Body of pancreas (tissue), 4 donors: ENCODE data around the gene AGMO. TPM values are rescaled to one million over a fixed set of nuclear protein-coding genes. Genes with fewer than 3 reads are reported as not detected.

ENCODE experiments used
- ATAC-seq: fragments of 150-250 bp; one replicate; pipeline ENCODE4 v1.9.1; 2016
- DNase-seq, 4 donors: peaks; one replicate each; pipeline ENCODE4 v3.0.0-alpha.2; 2019
- H3K27ac ChIP-seq, 4 donors: fragments of 200-600 bp; sonication (generic); 1 replicate in 3 of 4; 2 replicates in 1 of 4; pipeline versions ENCODE4 v1.5.1 to v1.6.1; 2016 to 2019; ENCODE audit warnings: mild to moderate bottlenecking in 1 of 4, mixed read lengths in 1 of 4, moderate library complexity in 1 of 4
- H3K27me3 ChIP-seq, 2 donors: fragments of 200-600 bp; sonication (generic); one replicate each; pipeline ENCODE4 v1.6.0; 2016; ENCODE audit warnings: mild to moderate bottlenecking in 1 of 2
- H3K36me3 ChIP-seq, 2 donors: fragments of 200-600 bp; sonication (generic); replicated peaks in 1 of 2; 2 replicates each; pipeline ENCODE4 v1.5.1; 2016; ENCODE audit warnings: low read depth in 2 of 2; ENCODE audit not compliant: insufficient read depth in 1 of 2
- H3K4me1 ChIP-seq: fragments of 200-600 bp; sonication (generic); one replicate; pipeline ENCODE4 v1.6.0; 2016
- H3K4me3 ChIP-seq, 2 donors: fragments of 200-600 bp; sonication (generic); 1 replicate in 1 of 2; 2 replicates in 1 of 2; pipeline ENCODE4 v1.5.1; 2016 to 2019
- H3K9me3 ChIP-seq, 3 donors: fragments of 200-600 bp; sonication (generic); 1 replicate in 2 of 3; 2 replicates in 1 of 3; pipeline ENCODE4 v1.5.1; 2016
- POLR2A ChIP-seq, 3 donors: fragments of 450-650 bp; IDR thresholded peaks; one replicate each; pipeline ENCODE4 v1.6.1; 2016; ENCODE audit warnings: antibody characterized with exemption in 3 of 3, mild to moderate bottlenecking in 2 of 3
- WGBS, 2 donors: methylation state at CpG; one replicate each; pipeline ENCODE4 v1.1.5; 2017; 5-methylcytosine and 5-hydroxymethylcytosine counted together
- intact Hi-C: fragments of 100-400 bp; cut with DNase I; formaldehyde crosslinking; loops from one replicate; pipeline ENCODE4 v1.15.1; 2023
- total RNA-seq, 2 donors: library from RNA; depleted of rRNA; stranded (reverse); fragments of >200 nt; gene quantifications; one replicate each; pipeline ENCODE4 v1.1.0, GENCODE V29; 2016
- TF ChIP-seq, protein P1 (sequence below), 7 experiments: fragments of 450-650 bp in 4 of 7; fragments of 200-600 bp in 3 of 7; sonication (generic) in 3 of 7; IDR thresholded peaks; one replicate each; pipeline ENCODE4 v1.5.1; 2016 to 2019; ENCODE audit warnings: antibody characterized with exemption in 7 of 7

The AGMO gene
- total RNA-seq, 2 donors from 2014 or later, result 0.52 TPM; not detected in 1

DNA sequence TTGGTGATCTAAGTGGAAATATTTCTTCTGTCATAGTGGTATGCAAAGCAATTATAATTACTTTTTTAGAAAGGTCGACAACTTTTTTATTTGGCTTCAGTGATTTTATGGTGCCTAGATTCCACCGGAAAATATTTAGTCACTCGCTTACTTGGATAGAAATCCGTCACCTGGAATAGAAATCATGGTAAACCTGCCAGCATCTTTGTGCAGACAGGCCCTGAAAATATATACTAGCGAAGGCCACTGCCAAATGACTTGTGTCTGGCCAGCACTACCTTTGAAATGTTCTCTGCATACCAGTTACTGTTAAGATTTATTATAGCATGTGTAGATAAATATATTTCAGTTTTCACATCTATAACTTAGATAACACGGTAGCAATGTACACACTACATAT is 226.4 kb downstream of the AGMO start:
- intact Hi-C loops, result no loop called here
- WGBS, 2 donors, result 82 to 85% methylated on average over 6 of the region's 6 CpGs
- TF ChIP-seq POLR2A (IDR thresholded peaks at IDR 0.05), result no peak
- TF ChIP-seq, protein P1, sequence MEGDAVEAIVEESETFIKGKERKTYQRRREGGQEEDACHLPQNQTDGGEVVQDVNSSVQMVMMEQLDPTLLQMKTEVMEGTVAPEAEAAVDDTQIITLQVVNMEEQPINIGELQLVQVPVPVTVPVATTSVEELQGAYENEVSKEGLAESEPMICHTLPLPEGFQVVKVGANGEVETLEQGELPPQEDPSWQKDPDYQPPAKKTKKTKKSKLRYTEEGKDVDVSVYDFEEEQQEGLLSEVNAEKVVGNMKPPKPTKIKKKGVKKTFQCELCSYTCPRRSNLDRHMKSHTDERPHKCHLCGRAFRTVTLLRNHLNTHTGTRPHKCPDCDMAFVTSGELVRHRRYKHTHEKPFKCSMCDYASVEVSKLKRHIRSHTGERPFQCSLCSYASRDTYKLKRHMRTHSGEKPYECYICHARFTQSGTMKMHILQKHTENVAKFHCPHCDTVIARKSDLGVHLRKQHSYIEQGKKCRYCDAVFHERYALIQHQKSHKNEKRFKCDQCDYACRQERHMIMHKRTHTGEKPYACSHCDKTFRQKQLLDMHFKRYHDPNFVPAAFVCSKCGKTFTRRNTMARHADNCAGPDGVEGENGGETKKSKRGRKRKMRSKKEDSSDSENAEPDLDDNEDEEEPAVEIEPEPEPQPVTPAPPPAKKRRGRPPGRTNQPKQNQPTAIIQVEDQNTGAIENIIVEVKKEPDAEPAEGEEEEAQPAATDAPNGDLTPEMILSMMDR (IDR thresholded peaks at IDR 0.05), result no peak
- Histone ChIP-seq H3K4me1 (no peaks in the 10 kb centered on the region), H3K9me3 (no peaks in the 10 kb centered on the region), H3K36me3 (no peaks in the 10 kb centered on the region), H3K4me3 (no peak overlapping the region), H3K27me3 (no peaks in the 10 kb centered on the region), H3K27ac (no peak overlapping the region)
- DNase-seq (no peak), ATAC-seq (no peak)

GRCh38 chr7:15334536-15335263 is 227.1 kb downstream of the AGMO start:
- H3K27ac ChIP-seq, result no peak overlapping the region
- no peaks in the 10 kb centered on the region for H3K27me3 ChIP-seq
- intact Hi-C loops, result no loop called here
- no peaks in the 10 kb centered on the region for H3K36me3 ChIP-seq
- no peaks in the 10 kb centered on the region for H3K9me3 ChIP-seq
- DNase-seq (no peak), ATAC-seq (no peak)
- H3K4me3 ChIP-seq, result no peak overlapping the region
- H3K4me1 ChIP-seq, result no peaks in the 10 kb centered on the region
- TF ChIP-seq, protein P1 (IDR thresholded peaks at IDR 0.05), result no peak
- TF ChIP-seq POLR2A (IDR thresholded peaks at IDR 0.05), result no peak
- 77 to 80% methylated on average over 6 of the region's 6 CpGs for WGBS, 2 donors

- Histone ChIP-seq H3K27me3 (no peaks in the 10 kb centered on the region), H3K4me1 (no peaks in the 10 kb centered on the region), H3K36me3 (no peaks in the 10 kb centered on the region), H3K9me3 (no peaks in the 10 kb centered on the region), H3K4me3 (no peak overlapping the region), H3K27ac (no peak overlapping the region)
- DNase-seq, result no peak
- intact Hi-C loops, result no loop called here
- no peak for TF ChIP-seq POLR2A (IDR thresholded peaks at IDR 0.05)
- TF ChIP-seq, protein P1 (IDR thresholded peaks at IDR 0.05), result no peak
- 75 to 88% methylated on average over 2 of the region's 2 CpGs for WGBS, 2 donors
- ATAC-seq, result no peak
Observed at GRCh38 chr7:15332956-15333355, 228.9 kb downstream of the AGMO start.

DNA sequence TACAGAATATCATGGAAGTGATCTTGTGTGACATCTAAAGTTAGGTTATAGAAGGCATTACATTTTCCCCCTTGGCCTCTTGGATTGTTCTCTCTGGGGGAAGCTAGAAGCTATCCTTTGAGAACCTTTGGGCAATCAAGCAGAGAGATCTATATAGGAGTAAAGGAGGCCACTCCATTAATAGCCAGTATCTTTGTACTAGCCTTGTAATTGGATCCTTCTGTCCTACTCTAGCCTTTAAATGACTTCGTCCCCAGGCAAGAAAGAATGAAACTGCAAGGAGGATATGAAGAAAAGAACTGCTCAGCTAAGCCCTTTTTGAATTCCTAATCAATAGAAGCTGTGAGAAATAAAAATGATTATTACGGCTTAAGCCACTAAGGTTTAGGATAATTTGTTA is 230.9 kb downstream of the AGMO start:
- Histone ChIP-seq H3K27ac (no peak overlapping the region), H3K4me1 (no peaks in the 10 kb centered on the region), H3K27me3 (no peaks in the 10 kb centered on the region), H3K36me3 (no peaks in the 10 kb centered on the region), H3K9me3 (no peaks in the 10 kb centered on the region), H3K4me3 (no peak overlapping the region)
- DNase-seq, result no peak
- no peak for ATAC-seq
- no peak for TF ChIP-seq POLR2A (IDR thresholded peaks at IDR 0.05)
- TF ChIP-seq, protein P1 (IDR thresholded peaks at IDR 0.05), result no peak
- intact Hi-C loops, result no loop called here
- 55 to 60% methylated on average over 2 of the region's 2 CpGs for WGBS, 2 donors

DNA sequence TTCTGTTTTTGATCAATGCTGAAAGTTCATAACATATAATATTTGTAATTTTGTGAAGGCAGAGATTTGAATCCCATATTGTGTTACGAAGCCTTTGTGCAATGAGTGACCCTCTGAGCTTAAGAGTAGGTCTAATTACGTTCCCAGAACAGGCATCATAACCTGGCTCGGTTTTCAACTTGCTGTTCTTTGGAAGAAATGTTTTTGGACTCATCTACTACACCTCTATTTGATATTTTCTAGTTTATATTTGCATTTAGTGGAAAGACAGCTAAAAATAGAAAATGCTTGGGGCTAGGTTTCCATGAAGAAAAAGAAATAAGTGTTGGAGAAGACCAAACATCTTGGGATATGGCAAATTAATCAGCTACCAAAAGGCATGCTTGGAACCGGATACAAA is 234.8 kb downstream of the AGMO start:
- no peak for TF ChIP-seq POLR2A (IDR thresholded peaks at IDR 0.05)
- TF ChIP-seq, protein P1 (IDR thresholded peaks at IDR 0.05), result no peak
- no peaks in the 10 kb centered on the region for H3K4me1 ChIP-seq
- no peaks in the 10 kb centered on the region for H3K36me3 ChIP-seq
- H3K27ac ChIP-seq, result no peak overlapping the region
- 51 to 58% methylated on average over 4 of the region's 4 CpGs for WGBS, 2 donors
- no peaks in the 10 kb centered on the region for H3K9me3 ChIP-seq
- DNase-seq (no peak), ATAC-seq (no peak)
- H3K4me3 ChIP-seq, result no peak overlapping the region
- H3K27me3 ChIP-seq, result no peaks in the 10 kb centered on the region
- intact Hi-C loops, result no loop called here
